GM19395 (cell line): Measurements from ENCODE around the gene AZIN2.
"Not testable (repeated sequence)": the region's sequence is repeated elsewhere in the genome, so short reads cannot be mapped to it uniquely, and the experiment has no call there.

Source experiments
- ATAC-seq: cut with Tn5 transposase; IDR thresholded peaks from one replicate; pipeline ENCODE4 v1.9.1; 2021; ENCODE audit warnings: mild to moderate bottlenecking, moderate library complexity; ENCODE audit not compliant: unreplicated experiment

AZIN2 gene

DNA sequence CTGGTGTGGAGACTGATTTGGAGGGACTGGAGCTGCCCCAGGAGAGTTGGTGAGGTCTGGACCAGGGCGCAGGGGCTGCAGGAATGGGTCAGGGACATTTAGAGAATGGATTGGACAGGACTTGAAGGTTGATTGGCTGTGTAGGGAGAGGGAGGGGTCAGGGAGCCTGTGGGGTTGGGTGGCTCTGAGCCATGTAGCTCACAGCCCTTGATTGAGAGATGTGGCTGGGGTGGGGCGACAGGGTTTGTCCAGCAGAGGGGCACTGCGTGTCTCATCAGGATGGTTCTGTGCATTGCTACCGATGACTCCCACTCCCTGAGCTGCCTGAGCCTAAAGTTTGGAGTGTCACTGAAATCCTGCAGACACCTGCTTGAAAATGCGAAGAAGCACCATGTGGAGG lies 12.1 kb downstream of the AZIN2 start:
- ATAC-seq = no peak

DNA sequence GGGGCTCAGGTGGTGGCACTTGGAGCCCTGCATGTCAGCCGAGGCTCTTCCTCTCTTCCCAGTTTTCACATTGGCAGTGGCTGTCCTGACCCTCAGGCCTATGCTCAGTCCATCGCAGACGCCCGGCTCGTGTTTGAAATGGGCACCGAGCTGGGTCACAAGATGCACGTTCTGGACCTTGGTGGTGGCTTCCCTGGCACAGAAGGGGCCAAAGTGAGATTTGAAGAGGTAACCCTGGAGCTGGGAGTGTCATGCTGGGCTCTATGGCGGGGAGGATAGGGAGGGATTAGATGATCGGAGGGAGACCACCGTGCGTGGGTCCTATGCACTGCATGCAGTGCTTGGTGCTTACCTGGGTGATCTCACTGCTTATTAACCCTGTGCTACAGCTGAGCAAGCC lies 13.5 kb downstream of the AZIN2 start:
- ATAC-seq = no peak

- no peak for ATAC-seq
Measured at GRCh38 chr1:33094971-33095604, 14.1 kb downstream of the AZIN2 start.

DNA sequence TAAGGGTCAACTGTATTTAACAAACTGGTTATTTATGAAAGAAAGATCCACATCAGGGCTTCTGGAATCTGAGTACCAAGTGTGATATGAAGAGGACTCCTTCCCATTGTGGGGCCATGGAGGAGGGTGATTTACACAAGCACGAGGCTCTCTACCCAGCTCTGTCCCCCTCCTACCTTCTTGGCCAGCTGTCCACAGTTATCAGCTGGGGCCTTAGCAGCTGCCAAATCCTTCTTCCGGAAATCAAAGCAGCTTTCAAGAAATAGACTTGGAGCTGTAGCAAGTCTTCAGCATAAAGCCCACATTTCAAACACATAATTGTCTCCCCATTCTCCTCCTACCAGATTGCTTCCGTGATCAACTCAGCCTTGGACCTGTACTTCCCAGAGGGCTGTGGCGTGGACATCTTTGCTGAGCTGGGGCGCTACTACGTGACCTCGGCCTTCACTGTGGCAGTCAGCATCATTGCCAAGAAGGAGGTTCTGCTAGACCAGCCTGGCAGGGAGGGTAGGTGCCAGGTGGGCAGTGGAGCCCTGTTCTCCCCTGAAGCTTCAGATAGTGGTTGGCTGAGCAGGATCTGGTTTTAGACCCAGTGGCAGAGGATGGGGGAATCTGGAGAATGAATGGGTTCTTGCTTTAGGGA lies 15.5 kb downstream of the AZIN2 start:
- no peak for ATAC-seq

GRCh38 chr1:33097137-33097611 lies 16.2 kb downstream of the AZIN2 start:
- no peak for ATAC-seq

- no peak for ATAC-seq
Measured at GRCh38 chr1:33097762-33098161, 16.8 kb downstream of the AZIN2 start.

GRCh38 chr1:33098371-33098770 lies 17.4 kb downstream of the AZIN2 start:
- no peak for ATAC-seq

GRCh38 chr1:33099290-33100118 lies 18.6 kb downstream of the AZIN2 start:
- ATAC-seq = peak; percentile 75

DNA sequence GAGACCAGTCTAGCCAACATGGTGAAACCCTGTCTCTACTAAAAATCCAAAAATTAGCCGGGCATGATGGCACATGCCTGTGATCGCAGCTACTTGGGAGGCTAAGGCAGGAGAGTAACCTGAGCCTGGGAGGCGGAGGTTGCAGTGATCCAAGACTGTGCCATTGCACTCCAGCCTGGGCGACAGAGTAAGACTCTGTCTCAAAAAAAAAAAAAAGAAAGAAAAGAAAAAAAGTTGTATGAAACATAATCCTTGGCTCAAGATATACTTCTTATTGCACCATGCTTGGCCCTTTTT lies 19.1 kb downstream of the AZIN2 start:
- not testable (repeated sequence) for ATAC-seq

DNA sequence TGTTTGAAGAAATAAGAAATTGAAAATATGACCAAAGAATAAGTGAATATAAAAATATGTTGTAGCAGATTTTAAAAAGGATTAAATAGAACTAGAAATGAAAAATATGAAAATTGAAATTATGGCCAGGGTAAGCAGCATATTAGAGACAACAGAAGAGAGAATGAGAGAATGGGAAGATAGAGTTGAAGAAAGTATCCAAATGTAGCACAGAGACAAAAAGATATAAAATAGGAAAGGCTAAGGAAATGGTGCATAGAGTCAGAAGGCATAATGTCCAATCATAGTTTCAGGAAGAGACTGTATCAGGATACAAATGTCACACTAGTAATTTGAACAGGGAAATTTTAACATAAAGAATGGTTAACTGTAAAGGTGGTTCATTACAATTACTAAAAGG lies 29.5 kb downstream of the AZIN2 start:
- ATAC-seq = no peak

DNA sequence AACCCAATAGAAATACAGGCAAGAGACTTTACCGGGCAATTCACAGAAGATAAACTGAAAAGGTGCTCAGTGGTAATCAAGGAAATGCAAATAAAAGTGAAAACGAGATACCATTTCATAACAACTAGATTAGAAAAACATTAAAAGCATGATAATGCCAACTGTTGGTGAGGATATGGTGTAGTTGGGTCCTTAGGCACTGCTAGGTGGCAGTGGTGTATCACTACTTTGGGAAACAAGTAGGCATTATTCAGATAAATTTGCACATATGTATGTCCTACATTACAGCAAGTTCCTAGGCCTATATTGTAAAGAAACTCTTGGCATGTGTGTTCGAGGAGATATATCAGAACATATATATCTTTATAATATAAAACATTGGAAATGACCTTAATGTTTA lies 31.0 kb downstream of the AZIN2 start:
- ATAC-seq = no peak

GRCh38 chr1:33117440-33118085 lies 36.6 kb downstream of the AZIN2 start:
- ATAC-seq = no peak

GRCh38 chr1:33118274-33118673 lies 37.3 kb downstream of the AZIN2 start:
- ATAC-seq = no peak

DNA sequence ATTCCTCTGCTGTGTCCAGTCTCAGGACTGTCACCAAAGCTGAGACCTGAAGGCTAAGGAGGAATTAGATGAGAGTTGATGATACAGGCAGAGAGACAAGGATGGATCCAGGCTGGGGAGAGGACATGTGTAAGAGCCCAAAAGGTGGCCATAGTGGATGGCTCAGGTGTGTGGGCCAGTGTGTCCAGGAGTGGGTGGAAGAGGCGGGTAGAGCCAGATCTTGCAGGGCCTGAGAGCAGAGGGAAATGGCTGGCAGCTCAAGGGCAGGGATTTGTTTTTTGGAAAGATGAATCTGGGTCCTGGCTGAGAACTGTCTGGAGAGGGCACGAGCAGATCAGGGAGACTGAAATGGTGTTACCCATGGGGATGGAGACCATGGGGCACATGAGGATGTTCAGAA lies 38.1 kb downstream of the AZIN2 start:
- no peak for ATAC-seq

GRCh38 chr1:33119532-33120217 lies 38.7 kb downstream of the AZIN2 start:
- ATAC-seq = no peak

DNA sequence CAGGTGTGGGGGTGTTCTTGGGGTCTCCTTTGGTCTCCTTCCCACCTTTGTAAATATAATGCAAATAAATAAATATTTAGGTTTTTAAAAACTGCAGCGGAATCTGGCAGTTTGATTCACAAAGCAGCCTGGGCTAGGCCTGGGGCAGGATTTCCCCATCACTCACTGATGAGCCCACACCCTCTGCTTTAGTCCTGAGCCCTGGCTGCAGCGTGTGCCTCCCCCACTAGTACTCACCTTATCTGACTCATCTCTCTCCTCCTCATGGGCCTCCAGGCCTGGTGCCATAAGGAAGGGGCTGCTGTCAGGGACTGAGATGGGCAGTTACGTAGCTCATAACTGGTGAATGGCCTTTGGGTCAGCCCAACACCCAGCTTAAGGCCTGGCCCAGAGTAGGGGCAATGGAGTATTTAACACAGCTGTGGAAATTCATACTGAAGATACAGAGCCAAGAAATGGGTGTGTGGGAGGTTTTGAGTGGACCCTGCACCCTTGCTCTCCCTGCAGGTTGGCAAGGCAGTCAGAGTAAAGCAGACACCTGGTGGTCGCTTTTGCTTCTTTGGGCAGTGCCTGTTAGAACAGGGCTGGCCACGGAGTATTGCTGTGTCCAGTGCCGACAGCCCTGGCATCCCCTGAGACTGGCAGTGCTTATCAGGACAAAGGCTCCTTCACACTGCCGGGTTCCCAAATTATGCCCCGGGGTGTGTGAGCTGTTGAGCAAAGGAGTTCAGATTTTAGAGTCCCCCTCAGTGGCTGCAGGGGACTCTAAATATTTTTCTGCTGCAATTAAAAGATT lies 39.7 kb downstream of the AZIN2 start:
- no peak for ATAC-seq

- ATAC-seq = no peak
Measured at GRCh38 chr1:33121728-33122127, 40.8 kb downstream of the AZIN2 start.

DNA sequence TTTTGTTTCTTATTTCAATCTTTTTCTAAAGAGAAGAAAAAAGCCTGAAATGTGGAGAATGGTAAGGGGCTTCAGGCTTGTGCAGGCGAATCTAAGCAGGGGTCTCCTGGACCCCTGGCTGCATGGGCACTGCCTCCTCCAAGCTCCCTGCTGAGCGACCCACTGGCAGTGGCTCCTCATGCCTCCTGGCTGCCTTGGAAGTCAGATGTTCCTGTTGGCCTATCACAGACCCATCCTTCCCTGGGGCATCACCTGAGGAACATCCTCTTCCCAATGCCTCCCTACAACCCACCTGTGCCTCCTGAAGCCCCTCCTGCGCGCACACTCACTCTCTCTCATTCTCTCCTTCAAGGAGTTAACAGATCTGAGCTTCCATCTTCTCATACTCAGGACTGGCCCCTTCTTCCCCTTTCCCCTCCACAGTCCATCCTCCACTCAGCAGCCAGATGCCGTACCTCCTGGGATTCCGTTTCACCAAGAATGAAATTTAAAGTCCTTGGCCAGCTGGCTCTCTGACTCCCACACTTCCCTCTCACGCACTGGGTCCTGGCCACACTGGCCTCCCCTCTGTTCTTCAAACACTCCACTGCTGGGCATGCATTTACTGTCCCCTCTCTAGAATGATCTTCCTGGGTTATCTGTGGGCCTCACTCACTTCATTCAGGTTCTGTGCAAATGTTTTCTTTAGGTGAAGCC lies 41.7 kb downstream of the AZIN2 start:
- no peak for ATAC-seq

- no peak for ATAC-seq
Measured at GRCh38 chr1:33123266-33123665, 42.3 kb downstream of the AZIN2 start.

DNA sequence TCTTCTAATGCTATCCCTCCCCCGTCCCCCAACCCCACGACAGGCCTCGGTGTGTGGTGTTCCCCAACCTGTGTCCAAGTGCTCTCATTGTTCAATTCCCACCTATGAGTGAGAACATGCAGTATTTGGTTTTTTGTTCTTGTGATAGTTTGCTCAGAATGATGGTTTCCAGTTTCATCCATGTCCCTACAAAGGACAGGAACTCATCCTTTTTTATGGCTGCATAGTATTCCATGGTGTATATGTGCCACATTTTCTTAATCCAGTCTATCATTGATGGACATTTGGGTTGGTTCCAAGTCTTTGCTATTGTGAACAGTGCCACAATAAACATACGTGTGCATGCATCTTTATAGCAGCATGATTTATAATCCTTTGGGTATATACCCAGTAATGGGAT lies 43.7 kb downstream of the AZIN2 start:
- not testable (repeated sequence) for ATAC-seq
